Loucy (cell line): Measurements from ENCODE around the gene TNIP1.

Experiments used
- H2AFZ ChIP-seq: fragments of 200-600 bp; sonication (generic); 2 replicates; pipeline ENCODE4 v1.6.0; 2016; ENCODE audit warnings: antibody characterized with exemption, mild to moderate bottlenecking, low read length, moderate library complexity
- H3F3A ChIP-seq: fragments of 200-600 bp; 2 replicates; pipeline ENCODE4 v1.6.0; 2016; ENCODE audit warnings: antibody characterized with exemption, low read depth, mild to moderate bottlenecking
- H3K27me3 ChIP-seq: fragments of 200-600 bp; sonication (generic); 2 replicates; pipeline ENCODE4 v1.6.1; 2014; ENCODE audit warnings: low read length, mild to moderate bottlenecking; ENCODE audit not compliant: insufficient read depth, poor library complexity, severe bottlenecking
- H3K36me3 ChIP-seq: fragments of 200-600 bp; sonication (generic); 2 replicates; pipeline ENCODE4 v1.6.1; 2016; ENCODE audit warnings: low read length; ENCODE audit not compliant: insufficient read depth
- H3K4me1 ChIP-seq: fragments of 200-600 bp; sonication (generic); 2 replicates; pipeline ENCODE4 v1.5.1; 2014; ENCODE audit warnings: low read length, mild to moderate bottlenecking; ENCODE audit not compliant: insufficient read depth, poor library complexity, severe bottlenecking
- H3K4me2 ChIP-seq: fragments of 200-600 bp; sonication (generic); 2 replicates; pipeline ENCODE4 v1.6.0; 2014; ENCODE audit warnings: antibody characterized with exemption, low read length, low read depth, mild to moderate bottlenecking; ENCODE audit not compliant: poor library complexity, severe bottlenecking
- H3K4me3 ChIP-seq: fragments of 200-600 bp; sonication (generic); 2 replicates; pipeline ENCODE4 v1.5.1; 2014; ENCODE audit warnings: low read length, mild to moderate bottlenecking, mixed read lengths; ENCODE audit not compliant: poor library complexity, severe bottlenecking
- H3K79me2 ChIP-seq: fragments of 200-600 bp; sonication (generic); 2 replicates; pipeline ENCODE4 v1.6.1; 2014; ENCODE audit warnings: low read length; ENCODE audit not compliant: insufficient read depth
- H3K9ac ChIP-seq: fragments of 200-600 bp; sonication (generic); 2 replicates; pipeline ENCODE4 v1.6.0; 2014; ENCODE audit warnings: mild to moderate bottlenecking, low read depth, low read length, moderate library complexity; ENCODE audit not compliant: poor library complexity, severe bottlenecking
- H3K9me2 ChIP-seq: fragments of 200-600 bp; sonication (generic); replicated peaks from 2 replicates; pipeline ENCODE4 v1.6.1; 2016; ENCODE audit warnings: low read depth, low read length, mixed read lengths
- H3K9me3 ChIP-seq: fragments of 200-600 bp; sonication (generic); 2 replicates; pipeline ENCODE4 v1.6.1; 2014; ENCODE audit warnings: mild to moderate bottlenecking, antibody characterized with exemption, low read length, low read depth; ENCODE audit not compliant: insufficient read depth
- H4K20me1 ChIP-seq: fragments of 200-600 bp; sonication (generic); 2 replicates; pipeline ENCODE4 v1.6.0; 2014; ENCODE audit warnings: antibody characterized with exemption, low read length, mild to moderate bottlenecking; ENCODE audit not compliant: insufficient read depth, poor library complexity, severe bottlenecking
- EZH2phosphoT487 ChIP-seq: fragments of 200-600 bp; IDR thresholded peaks from 2 replicates; pipeline ENCODE4 v1.6.1; 2018; ENCODE audit warnings: antibody characterized with exemption, mild to moderate bottlenecking, moderate library complexity, borderline replicate concordance
- TF ChIP-seq, protein P1 (sequence below): fragments of 200-600 bp; sonication (generic); conservative IDR thresholded peaks from 2 replicates; pipeline ENCODE4 v1.5.1; 2014; ENCODE audit warnings: mild to moderate bottlenecking, antibody characterized with exemption, low read length

Gene TNIP1

DNA sequence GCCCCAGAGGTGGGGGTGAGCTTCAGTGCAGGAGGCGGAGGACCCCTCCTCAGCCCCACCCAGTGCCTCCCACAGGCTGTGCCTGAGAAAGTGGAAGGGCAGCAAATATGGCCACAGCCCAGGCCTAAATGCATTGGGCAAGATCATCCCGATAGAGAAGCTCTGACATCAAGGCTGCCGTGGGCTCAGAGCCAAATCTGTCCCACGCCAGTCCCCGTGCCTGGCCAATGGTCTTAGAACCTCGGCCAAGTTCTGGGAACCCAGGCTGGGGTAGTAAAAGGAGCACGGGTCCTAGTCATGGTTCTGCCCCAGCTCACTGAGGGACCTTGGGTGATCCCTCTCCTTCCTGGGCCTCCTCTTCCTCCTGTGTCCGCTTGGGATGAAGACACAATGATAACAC, 27.7 kb upstream of the TNIP1 start:
- H3K4me3 ChIP-seq = no peak overlapping the region
- H3K9me2 ChIP-seq = no peaks in the 10 kb centered on the region
- no peaks in the 10 kb centered on the region for H3F3A ChIP-seq
- H4K20me1 ChIP-seq = no peaks in the 10 kb centered on the region
- no peak for TF ChIP-seq EZH2phosphoT487
- TF ChIP-seq, protein P1, sequence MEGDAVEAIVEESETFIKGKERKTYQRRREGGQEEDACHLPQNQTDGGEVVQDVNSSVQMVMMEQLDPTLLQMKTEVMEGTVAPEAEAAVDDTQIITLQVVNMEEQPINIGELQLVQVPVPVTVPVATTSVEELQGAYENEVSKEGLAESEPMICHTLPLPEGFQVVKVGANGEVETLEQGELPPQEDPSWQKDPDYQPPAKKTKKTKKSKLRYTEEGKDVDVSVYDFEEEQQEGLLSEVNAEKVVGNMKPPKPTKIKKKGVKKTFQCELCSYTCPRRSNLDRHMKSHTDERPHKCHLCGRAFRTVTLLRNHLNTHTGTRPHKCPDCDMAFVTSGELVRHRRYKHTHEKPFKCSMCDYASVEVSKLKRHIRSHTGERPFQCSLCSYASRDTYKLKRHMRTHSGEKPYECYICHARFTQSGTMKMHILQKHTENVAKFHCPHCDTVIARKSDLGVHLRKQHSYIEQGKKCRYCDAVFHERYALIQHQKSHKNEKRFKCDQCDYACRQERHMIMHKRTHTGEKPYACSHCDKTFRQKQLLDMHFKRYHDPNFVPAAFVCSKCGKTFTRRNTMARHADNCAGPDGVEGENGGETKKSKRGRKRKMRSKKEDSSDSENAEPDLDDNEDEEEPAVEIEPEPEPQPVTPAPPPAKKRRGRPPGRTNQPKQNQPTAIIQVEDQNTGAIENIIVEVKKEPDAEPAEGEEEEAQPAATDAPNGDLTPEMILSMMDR = no peak
- no peak overlapping the region for H2AFZ ChIP-seq
- no peaks in the 10 kb centered on the region for H3K9me3 ChIP-seq
- peaks cover 92% of the 10 kb centered on the region; the same call in 1 of the 2 replicates for H3K36me3 ChIP-seq
- no peaks in the 10 kb centered on the region for H3K27me3 ChIP-seq
- H3K4me2 ChIP-seq = no peak overlapping the region
- no peak overlapping the region for H3K9ac ChIP-seq
- no peaks in the 10 kb centered on the region for H3K4me1 ChIP-seq
- no peaks in the 10 kb centered on the region for H3K79me2 ChIP-seq

DNA sequence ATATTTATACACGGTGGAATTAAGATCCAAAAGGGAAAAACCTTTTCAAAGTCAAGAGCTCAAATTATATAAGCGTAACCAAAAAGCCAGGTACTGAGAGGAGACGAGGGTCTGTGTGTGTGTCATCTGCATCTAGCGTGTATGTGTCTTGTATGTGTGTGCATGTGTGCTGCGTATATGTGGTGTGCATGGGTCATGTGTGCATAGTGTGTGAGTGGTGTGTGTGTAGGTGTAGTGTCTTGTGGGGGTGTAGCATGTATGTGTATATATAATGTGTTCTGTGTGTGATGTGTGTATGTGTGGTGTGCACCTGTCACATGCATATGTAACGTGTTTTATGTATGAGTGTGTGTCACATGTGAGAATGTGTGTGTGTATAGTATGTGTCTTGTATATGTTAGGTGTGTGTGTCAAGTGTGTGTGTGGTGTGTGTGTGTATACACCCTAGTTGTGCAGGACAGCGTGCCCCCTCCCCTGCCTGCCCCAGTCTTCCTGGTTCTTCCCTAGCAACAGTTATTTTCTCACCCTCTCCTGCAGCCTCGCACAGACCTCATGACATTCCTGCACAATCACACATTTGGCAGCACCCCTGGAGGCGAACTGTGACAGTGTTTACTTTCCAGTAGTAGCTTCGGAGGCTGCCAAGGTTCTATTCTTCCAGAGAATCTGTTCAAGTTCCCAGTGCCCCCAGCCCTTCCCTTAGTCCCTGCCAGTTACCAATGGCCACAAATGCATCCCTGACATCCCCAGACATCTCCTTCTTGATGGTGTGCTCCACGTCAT, 27.1 kb upstream of the TNIP1 start:
- no peaks in the 10 kb centered on the region for H3F3A ChIP-seq
- H3K9ac ChIP-seq = no peak overlapping the region
- H3K9me3 ChIP-seq = no peaks in the 10 kb centered on the region
- H3K36me3 ChIP-seq = peaks cover 95% of the 10 kb centered on the region; the same call in 1 of the 2 replicates
- no peaks in the 10 kb centered on the region for H3K27me3 ChIP-seq
- no peaks in the 10 kb centered on the region for H3K4me1 ChIP-seq
- no peak overlapping the region for H3K4me2 ChIP-seq
- H2AFZ ChIP-seq = no peak overlapping the region
- no peak overlapping the region for H3K4me3 ChIP-seq
- TF ChIP-seq EZH2phosphoT487 = no peak
- TF ChIP-seq, protein P1 = no peak
- H3K9me2 ChIP-seq = no peaks in the 10 kb centered on the region
- no peaks in the 10 kb centered on the region for H4K20me1 ChIP-seq
- no peaks in the 10 kb centered on the region for H3K79me2 ChIP-seq

DNA sequence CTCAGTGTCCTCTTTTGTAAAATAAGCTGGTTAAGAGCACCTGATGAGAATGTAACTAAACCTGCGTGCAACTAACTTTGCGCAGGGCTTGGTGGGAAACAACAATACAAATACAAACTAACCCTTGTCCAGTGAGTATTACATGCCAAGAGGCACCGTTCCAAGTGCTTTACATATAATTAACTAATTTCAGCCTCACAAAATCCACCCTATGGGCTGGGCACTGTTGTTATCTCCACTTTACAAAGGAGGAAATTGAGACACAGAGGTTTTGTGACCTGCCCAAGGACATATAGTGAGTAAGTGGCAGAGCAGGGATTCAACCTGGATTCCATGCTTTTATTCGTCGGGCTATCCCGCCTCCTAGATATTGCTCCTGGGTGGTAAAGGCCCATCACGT, 26.2 kb upstream of the TNIP1 start:
- Histone ChIP-seq H3K36me3 (peaks cover 96% of the 10 kb centered on the region; the same call in 1 of the 2 replicates), H3F3A (no peaks in the 10 kb centered on the region), H3K9me2 (no peaks in the 10 kb centered on the region), H3K4me3 (no peak overlapping the region), H3K9me3 (no peaks in the 10 kb centered on the region), H3K4me1 (no peaks in the 10 kb centered on the region), H3K4me2 (no peak overlapping the region), H3K9ac (no peak overlapping the region), H3K27me3 (no peaks in the 10 kb centered on the region), H2AFZ (no peak overlapping the region), H4K20me1 (no peaks in the 10 kb centered on the region), H3K79me2 (no peaks in the 10 kb centered on the region)
- TF ChIP-seq, protein P1 = no peak
- no peak for TF ChIP-seq EZH2phosphoT487
